Upper lobe of left lung (tissue), 4 donors: ENCODE results near the gene AKAP8L.

ENCODE experiments used
- POLR2A ChIP-seq, 4 donors: fragments of 450-650 bp; IDR thresholded peaks; one replicate each; pipeline ENCODE4 v1.5.1; 2016 to 2017; ENCODE audit warnings: antibody characterized with exemption in 4 of 4, mild to moderate bottlenecking in 2 of 4
- TF ChIP-seq, protein P1 (sequence below), 6 experiments: fragments of 450-650 bp in 4 of 6; fragments of 200-600 bp in 2 of 6; sonication (generic) in 2 of 6; IDR thresholded peaks; one replicate each; pipeline ENCODE4 v1.5.1; 2016 to 2019; ENCODE audit warnings: antibody characterized with exemption in 6 of 6

DNA sequence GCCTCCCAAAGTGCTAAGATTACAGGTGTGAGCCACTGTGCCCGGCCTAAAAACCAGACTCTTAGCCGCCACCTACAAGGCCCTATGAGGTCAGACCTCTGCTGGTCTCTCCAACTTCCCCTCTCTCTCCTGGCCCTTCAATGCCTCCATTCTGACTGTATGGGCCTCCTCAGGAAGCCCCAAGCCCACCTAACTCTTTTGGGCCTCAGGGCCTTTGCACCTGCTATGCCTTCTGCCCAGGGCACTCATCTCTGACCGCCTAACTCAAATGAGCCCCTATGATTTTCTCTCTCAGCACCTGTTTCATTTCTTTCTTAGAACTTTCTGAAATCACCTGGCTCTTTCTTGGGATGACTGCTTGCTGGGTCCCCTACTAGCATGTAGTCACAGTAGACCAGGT lies 24.5 kb upstream of the AKAP8L start:
- TF ChIP-seq, protein P1, sequence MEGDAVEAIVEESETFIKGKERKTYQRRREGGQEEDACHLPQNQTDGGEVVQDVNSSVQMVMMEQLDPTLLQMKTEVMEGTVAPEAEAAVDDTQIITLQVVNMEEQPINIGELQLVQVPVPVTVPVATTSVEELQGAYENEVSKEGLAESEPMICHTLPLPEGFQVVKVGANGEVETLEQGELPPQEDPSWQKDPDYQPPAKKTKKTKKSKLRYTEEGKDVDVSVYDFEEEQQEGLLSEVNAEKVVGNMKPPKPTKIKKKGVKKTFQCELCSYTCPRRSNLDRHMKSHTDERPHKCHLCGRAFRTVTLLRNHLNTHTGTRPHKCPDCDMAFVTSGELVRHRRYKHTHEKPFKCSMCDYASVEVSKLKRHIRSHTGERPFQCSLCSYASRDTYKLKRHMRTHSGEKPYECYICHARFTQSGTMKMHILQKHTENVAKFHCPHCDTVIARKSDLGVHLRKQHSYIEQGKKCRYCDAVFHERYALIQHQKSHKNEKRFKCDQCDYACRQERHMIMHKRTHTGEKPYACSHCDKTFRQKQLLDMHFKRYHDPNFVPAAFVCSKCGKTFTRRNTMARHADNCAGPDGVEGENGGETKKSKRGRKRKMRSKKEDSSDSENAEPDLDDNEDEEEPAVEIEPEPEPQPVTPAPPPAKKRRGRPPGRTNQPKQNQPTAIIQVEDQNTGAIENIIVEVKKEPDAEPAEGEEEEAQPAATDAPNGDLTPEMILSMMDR (IDR thresholded peaks at IDR 0.05) = no peak
- no peak for TF ChIP-seq POLR2A (IDR thresholded peaks at IDR 0.05)
